Activated T-helper 1 cell treated with anti-CD3 and anti-CD28 coated beads, Interleukin-2, amount 50 U/mL, for 16 hours (primary cell): Measurements from ENCODE around the gene FBLN1.
"Not testable (repeated sequence)": the region's sequence is repeated elsewhere in the genome, so short reads cannot be mapped to it uniquely, and the experiment has no call there.

Source experiments
- DNase-seq, 2 donors: peaks; one replicate each; pipeline ENCODE4 v3.0.0-alpha.2; 2020; ENCODE audit warnings: low read depth in 1 of 2, low spot score in 1 of 2

The FBLN1 gene

GRCh38 chr22:45547016-45547345 lies 44.3 kb downstream of the FBLN1 start:
- no peak for DNase-seq

DNA sequence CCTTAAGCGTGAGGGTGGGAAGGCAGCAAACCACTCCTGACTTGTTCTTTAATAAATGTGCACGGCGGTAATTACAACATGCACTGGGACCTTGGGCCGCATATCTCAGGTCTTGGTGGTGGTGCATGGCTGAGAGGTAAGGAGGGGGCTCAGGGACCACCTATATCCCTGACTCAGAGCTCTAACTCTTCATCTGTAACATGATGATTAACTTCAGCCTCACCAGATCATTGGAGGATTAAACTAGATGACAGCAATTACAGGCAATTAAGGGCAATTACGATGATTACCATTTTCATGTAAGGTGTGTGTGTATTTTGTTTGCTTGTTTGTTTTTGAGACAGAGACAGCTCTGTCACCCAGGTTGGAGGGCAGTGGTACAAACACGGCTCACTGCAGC lies 45.0 kb downstream of the FBLN1 start:
- DNase-seq: no peak

DNA sequence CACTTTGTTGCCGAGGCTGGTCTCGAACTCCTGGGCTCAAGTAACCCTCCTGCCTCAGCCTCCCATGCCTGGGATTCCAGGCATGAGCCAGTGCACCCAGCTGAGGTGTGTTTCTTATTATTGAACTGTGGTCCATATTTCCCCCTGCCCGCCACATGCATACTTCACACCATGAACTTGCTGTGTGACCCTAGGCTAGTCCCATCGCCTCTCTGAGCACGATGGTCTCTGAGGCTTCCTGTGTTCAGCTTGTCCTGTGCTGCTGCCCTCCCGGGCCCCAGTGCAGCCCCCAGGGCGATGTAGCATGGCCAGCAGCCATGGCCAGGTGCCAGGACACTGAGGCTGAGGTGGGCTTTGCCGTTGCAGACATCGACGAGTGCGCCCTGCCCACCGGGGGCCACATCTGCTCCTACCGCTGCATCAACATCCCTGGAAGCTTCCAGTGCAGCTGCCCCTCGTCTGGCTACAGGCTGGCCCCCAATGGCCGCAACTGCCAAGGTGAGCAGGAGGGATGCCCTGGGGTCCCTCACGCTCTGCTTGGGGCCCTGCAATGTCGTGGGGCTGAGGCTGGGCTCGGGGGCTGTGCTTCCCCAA lies 45.7 kb downstream of the FBLN1 start:
- DNase-seq: no peak

DNA sequence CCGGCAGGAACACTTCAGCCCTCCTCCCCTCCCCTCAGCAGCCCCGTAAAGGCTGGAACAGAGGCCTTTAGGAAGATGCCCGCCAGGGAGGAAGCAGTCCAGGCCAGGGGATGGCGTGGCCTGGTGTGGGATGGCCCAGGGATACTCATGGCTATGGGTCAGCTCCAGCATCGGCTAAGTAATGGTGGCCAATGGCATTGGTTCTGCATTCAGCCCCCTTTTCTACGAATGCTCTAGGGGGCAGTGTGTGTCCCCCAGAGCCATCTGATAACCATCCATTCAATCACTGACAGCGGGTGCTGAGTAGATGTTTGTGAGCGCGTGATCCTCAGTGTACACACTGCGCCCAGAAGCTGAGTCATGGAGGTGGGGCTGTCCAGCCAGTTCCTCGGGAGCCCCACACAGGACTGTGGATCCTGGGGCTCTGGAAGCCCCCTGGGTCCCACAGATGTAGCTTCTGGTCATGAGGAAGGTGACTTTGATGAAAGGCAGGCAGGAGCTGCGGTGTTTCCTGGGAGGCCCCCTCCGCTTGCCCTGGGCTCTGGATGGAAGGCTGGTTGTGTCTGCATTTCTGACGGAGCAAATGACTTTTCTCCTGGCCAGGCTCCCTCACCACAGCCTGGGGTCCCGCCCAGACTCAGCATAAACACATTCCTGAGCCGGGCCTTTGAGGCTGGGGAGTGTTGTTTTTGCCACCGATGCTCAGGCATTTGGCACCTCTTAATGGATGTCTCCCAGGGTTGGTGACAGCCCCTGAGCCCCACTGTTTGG lies 46.5 kb downstream of the FBLN1 start:
- DNase-seq: no peak

DNA sequence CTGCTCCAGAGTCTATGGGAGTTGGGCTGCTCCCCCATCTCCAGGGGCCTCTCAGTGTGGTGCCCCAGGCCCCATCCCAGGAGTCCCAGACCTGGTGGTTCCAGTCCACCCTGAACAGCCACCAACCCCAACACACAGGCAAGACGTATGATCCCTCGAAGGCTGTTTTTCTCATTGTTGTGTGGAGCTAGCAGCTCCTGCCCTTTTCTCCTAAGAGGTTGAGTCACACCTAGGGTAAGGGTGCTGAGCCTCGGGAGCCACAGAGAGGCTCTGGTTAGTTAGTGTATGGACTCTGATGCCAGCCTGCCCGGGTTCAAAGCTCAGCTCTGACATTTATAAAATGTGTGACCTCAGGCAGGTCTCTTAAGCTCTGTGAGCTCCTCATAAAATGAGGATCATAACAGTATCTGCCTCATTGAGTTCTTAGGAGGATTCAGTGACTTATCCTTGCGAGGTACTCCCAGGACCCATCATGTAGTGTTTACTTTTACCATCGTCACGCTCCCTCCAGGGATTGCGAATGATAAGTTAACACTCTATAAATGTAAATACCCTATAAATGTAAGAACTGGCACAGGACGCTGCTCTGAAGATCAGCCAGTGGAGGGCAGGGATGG lies 47.2 kb downstream of the FBLN1 start:
- DNase-seq: no peak

DNA sequence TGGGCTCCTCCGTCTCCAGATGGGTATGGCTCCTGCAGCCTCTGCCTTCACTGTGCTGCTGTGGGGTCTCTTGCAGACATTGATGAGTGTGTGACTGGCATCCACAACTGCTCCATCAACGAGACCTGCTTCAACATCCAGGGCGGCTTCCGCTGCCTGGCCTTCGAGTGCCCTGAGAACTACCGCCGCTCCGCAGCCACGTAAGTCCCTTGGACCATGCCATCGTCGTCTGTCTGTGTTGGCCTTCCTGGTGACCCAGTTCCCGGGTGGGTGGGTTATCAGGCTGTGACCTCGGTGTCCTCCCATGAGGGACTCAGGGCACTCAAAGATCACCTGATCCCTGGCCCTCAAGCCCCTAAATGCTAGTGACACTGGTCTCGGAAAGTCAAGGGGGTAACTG lies 47.7 kb downstream of the FBLN1 start:
- no peak for DNase-seq

DNA sequence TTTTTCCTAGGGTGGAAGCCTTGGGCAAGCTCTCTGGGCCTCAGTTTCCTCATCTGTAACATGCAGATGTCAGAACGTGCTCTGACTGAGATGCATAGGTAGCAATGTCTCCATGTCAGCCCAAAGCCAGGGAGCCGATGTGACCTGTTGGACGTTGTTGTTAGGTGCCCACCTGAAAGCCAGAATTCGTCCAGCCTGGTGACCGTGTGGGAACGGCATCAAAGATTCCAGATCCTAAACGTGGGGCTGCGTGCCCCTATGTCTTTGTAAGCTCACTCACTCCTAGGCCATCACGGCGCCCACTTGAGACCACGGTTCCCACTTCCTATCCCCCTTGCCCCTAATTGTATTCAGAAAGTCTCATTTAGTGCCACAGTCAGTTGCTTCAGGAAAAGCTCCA lies 48.2 kb downstream of the FBLN1 start:
- no peak for DNase-seq

- DNase-seq: no peak
Observed at GRCh38 chr22:45551310-45552016, 48.8 kb downstream of the FBLN1 start.

GRCh38 chr22:45552017-45552411 lies 49.3 kb downstream of the FBLN1 start:
- DNase-seq: no peak

DNA sequence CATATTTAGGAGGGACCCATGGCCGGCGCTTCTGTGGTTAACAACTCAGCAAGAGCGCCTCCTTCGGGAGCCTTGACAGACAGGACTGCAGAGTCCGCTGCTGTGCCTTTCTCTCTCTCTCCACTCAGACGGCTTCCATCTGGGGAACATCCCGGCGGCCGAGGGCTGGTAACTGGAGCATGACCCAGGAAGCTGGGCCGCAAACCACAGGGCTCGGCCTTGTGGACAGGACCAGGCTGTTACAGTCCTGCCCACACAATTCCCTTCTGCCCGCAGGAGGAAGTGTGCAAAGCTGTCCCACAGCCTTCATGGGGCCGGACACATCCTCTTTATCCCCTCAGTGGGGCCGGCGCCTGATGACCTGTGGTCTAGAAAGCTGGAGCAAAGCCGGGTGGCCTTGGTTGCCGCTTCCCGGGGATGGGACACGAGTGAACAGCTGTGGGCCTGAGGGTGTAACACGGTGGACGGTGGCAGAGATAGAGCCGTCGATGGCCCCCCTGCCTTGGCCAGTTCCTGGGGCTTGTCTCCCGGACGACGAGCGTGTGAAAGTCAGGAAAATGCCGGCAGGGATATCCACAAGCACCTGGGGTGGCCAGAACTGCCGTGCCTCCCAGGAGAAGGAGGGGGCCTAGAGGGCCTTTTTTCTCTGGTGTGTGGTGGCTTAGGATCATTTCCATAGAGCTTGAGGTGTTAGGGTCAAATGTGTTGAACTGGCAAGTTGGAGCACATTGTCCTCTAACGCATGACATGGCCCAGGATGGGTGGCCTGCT lies 50.1 kb downstream of the FBLN1 start:
- DNase-seq: no peak

DNA sequence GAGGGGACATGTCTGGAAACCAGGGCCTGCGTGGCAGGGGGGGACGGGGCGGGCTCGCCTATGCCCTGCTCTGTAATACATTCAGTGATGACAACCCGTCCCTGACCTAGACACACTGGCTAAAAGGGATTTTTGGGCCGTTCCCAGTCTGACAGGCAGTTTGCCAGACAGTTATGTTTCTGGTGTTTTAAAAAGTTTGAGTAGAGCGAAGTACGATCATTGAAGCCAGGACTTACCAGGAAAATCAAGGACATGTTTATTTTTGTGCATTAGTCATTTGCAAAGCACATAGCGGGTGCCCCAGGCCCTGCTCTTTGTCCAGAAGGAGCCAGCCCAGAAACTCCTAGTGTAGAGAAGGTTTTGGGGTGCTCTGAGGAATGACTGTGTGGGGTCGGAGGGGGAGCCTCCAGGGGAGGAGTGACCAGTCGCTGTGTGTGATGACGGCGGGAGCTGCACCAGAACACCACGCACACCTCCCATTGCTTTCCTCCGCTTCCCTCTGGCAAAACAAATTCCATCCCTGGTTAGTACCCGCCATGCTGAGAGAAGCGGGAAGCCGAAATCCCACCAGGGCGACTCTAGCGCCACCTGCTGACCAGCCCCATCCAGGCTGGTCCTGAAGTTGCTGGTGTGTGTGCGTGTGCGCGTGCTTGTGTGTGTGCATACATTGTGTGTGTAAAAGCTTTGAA lies 50.8 kb downstream of the FBLN1 start:
- no peak for DNase-seq

- no peak for DNase-seq
Observed at GRCh38 chr22:45554040-45554406, 51.3 kb downstream of the FBLN1 start.

- no peak for DNase-seq
Observed at GRCh38 chr22:45554861-45555260, 52.2 kb downstream of the FBLN1 start.

DNA sequence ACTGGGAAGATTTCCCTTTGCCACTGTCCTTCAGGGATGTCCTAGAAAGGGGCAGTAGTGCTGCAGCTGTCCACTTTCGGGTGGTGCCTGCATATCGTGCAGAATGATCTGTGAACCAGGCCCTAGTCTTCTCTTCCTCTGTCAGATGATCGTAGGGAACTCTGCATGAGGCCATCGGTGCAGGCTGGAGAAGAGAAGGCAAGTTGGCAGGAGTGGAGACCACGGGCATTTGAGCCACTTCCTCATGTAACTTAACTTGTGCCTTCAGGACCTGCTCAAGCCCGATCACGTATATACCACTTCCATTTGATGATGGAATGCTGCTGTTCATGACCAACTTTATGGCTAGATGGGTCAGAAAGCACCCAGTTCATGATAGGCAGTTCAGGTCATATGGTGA lies 55.2 kb downstream of the FBLN1 start:
- DNase-seq: not testable (repeated sequence)

GRCh38 chr22:45560092-45560491 lies 57.4 kb downstream of the FBLN1 start:
- DNase-seq: not testable (repeated sequence)

GRCh38 chr22:45560761-45561160 lies 58.1 kb downstream of the FBLN1 start:
- not testable (repeated sequence) for DNase-seq

DNA sequence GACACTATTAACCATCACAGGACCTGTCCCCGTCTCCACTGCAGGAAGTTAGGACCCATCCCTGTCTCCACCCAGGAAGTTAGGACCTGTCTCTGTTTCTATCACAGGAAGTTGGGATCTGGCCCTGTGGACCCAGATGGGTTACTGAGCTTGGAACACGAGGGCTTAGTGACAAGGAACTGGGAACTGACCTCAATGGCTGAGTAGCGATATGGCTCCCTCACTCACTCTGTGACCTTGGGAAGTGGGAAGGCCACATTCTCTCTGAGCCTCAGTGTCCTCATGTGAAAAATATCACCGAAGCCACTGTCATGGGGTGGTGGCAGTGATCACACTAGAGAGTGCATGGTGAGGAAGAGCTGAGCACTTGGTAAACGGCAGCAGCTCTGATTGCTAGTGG lies 59.4 kb downstream of the FBLN1 start:
- no peak for DNase-seq

DNA sequence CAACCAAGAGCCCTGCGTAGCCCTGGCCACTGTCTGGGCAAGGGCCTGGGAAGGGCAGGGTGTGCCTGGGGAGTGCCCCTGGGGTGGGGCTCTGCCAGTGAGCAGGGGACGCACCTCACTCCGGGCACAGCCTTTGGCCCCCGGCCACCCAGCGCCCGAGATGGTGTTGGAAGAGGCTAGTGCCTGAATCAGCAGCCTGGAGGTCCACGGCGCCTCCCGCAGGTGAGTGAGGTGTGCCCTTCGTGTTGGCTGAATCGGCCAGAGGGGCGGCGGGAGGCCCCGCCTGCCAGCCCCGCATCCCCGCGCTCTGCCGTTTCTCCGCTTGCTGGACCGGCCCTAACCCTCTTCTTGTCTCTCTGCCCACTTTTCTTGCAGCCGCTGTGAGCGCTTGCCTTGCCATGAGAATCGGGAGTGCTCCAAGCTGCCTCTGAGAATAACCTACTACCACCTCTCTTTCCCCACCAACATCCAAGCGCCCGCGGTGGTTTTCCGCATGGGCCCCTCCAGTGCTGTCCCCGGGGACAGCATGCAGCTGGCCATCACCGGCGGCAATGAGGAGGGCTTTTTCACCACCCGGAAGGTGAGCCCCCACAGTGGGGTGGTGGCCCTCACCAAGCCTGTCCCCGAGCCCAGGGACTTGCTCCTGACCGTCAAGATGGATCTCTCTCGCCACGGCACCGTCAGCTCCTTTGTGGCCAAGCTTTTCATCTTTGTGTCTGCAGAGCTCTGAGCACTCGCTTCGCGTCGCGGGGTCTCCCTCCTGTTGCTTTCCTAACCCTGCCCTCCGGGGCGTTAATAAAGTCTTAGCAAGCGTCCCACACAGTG lies 60.1 kb downstream of the FBLN1 start:
- DNase-seq: no peak

GRCh38 chr22:45563362-45564040 lies 60.8 kb downstream of the FBLN1 start:
- DNase-seq: no peak
